GM19438 (cell line): ENCODE results near the gene HOXA4.

Source experiments
- ATAC-seq: cut with Tn5 transposase; IDR thresholded peaks from one replicate; pipeline ENCODE4 v1.9.1; 2021; ENCODE audit warnings: low read depth; ENCODE audit not compliant: unreplicated experiment

The HOXA4 gene

DNA sequence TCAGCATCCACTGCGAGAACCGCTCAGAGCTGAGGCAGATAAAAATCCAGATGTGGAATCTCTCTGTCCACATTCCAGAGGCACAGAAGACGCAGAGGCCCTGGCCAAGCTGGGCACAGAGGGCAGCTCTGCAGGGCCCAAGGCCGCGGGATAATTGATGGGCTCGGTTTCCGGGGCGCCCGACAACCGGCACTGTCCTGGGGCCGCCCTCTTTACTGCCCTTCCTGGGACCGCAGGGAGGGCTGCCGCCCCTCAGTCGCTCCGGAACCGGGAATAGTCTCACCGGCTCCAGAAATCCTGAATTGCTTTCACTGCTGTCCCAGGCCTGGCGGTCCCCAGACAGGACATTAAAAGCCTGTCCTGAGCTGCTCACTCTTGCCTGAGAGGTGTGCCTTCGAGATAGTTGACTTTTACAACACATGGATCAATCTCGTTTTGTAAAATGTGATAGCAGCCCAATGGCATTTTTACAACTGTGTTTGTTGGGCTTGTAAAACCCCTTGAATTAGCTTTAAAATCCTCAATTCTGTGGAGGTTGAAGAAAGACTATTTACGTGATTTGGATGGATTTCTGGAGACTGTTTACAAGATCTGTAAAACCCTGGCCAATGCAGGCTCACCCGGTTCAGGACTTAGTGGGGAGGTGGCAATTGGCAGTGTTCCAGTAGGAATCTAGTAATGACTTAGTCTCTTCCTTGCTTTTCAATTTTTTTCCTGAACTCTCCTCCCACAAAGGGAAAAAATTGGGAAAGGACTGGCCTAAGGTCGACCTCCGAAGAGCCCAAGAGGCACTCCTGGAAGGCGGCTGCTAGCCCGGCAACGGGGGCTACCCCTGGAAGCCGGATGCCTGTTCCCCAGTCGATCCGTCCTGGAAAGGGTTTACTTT, 18.4 kb upstream of the HOXA4 start:
- no peak for ATAC-seq

- no peak for ATAC-seq
Measured at GRCh38 chr7:27148031-27148755, 17.6 kb upstream of the HOXA4 start.

DNA sequence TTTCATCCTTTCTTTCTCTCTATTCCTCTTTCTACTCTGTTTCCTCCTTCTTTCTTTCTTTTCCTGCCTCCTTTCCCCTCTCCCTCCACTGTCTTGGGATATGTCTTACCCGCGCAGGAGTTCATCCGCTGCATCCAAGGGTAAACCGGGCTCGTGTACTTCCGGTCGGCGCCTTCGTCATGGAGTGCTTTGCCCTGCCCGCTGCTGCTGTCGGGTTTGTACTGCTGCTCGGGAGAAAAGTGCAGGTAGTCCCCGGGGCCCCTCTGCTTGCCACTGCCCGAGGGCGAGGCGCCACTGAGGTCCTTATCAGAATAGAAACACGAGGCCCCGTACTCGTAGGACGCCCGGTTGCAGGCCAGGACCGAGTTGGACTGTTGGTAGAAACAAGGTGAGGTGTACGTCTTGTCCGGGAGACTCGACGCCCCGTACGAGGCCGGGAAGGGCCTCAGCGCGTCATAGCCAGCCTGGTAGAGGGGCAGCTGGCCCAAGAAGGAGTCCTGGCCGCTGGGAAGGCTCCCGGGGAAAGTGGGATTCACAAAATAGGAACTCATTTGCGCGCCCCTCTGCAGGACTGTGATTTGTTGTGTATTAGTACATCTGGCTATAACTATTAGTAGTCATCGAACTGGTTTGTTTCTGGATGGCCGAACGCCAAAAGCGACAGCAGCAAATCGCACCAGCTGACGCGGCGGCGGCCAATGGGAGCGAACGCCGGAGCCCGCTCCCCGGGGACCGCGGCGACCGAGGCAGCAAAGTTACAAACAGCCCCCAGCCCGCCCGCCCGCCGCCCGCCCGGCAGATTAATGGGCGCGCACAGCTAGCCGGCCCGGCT, 16.9 kb upstream of the HOXA4 start, which contains the start of gene HOXA6:
TSS of gene HOXA6 (minus strand) at position 576 of the 832 bp plus-strand sequence. CDS start at position 551, 25 bp downstream.
- ATAC-seq: no peak

DNA sequence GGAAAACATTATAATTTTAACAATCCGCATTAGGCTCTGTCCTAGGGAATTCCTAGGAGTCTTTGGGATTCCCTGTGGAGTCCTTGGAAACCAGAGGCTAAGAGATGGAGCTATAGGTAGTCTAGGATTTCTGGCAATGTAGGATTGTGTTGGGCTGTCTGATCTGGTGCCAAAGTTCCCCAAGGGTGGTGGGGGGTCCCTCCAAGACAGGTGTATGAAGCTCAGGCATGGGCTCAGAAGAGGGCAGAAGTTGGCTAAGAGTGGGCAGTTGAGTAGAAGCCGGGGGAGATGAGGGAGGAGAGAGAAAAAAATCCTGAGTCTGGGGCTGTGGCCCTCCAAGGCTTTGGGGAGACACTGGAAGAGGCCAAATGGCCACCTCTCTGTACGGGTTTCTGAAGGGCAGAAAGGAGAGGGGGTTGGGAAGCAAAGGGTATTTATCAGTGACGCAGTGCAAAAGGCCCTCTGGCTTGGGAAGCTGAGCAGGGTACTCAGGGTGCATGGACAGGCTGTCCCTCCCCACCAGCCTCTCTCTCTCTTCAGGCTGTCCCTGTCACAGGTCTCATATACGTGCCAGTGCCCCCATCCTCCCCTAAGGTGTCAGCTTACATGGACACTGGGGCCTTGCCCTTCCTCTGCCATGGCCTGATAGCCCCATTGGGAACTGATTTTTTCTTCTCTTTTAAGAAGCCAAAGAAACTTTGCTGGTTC, 16.1 kb upstream of the HOXA4 start:
- no peak for ATAC-seq

DNA sequence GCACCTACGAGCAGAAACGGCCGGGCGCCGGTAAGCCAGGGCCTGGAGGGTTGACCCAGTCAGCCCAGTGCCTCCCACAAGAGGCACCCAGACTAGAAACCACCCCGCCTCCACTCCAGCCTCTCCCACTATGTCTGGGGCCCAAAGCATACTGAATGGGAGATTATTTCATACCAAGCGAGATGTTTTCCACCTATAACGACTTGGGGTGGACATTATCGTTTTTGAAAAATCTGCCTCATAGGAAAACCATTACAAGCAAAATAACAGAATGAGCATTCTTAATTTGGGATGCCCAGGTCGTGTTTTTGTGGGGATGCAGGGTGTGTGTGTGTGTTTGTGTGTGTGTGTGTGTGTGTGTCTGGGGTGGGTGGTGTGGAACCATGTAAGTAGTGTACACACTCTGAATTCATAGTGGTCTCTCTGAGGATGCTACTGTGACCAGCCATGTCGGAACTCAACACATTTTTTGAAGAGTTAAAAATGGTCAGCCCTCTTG, 15.4 kb upstream of the HOXA4 start:
- ATAC-seq: no peak

DNA sequence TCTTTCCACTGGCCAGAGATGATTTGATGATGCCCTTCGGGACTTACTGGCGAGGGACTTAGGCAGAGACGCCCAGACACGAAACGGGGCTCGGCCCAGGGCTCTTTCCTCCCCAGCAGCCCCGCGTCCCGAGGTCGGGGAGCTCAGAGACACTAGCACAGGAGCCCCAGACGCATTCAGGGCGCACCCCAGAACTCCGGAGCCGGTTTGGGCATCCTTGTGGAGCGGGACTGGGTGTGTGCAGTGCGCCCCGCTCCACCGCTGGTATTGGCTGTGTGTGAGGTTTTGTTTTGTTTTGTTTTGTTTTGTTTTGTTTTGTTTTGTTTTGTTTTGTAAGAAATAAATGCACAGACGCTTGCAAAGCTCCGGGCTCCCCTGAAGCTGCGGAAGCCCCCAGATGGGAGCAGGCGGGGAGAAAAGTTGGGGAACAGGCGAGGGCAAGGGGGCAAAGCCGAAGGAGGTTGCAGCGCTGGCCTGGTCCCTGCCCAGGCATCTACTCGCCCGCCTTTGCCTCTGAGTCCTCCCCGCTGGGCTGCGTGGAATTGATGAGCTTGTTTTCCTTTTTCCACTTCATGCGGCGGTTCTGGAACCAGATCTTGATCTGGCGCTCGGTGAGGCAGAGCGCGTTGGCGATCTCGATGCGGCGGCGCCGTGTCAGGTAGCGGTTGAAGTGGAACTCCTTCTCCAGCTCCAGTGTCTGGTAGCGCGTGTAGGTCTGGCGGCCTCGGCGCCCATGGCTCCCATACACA, 14.8 kb upstream of the HOXA4 start:
- no peak for ATAC-seq

DNA sequence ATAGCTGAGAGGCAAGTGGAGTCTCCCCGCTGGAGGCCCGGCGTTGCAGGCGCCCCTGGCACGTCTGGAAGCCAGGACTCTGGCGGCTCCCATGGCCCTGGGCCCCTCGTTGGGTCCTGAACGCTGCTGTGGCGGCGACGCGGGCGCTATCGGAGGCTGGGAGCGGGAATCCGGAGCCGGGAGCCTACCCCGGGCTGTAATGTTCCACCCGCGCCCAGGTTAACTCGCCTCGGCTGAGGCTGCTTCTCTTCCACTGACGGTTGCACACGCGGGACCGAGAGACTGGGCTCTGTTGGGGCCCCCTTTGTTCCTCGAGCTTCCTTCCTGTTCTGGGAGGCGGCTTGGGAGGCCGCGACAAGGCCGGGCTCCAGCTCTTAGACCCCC, 14.2 kb upstream of the HOXA4 start:
- ATAC-seq: no peak

GRCh38 chr7:27143950-27144780, 13.6 kb upstream of the HOXA4 start:
- no peak for ATAC-seq

GRCh38 chr7:27143023-27143949, 12.7 kb upstream of the HOXA4 start, which contains the start of gene HOXA5:
Gene HOXA5 (minus strand): TSS chr7:27143681. CDS start chr7:27143607, 74 bp downstream.
- no peak for ATAC-seq

GRCh38 chr7:27142580-27143022, 12.0 kb upstream of the HOXA4 start:
- no peak for ATAC-seq

GRCh38 chr7:27141923-27142579, 11.5 kb upstream of the HOXA4 start:
- ATAC-seq: no peak

DNA sequence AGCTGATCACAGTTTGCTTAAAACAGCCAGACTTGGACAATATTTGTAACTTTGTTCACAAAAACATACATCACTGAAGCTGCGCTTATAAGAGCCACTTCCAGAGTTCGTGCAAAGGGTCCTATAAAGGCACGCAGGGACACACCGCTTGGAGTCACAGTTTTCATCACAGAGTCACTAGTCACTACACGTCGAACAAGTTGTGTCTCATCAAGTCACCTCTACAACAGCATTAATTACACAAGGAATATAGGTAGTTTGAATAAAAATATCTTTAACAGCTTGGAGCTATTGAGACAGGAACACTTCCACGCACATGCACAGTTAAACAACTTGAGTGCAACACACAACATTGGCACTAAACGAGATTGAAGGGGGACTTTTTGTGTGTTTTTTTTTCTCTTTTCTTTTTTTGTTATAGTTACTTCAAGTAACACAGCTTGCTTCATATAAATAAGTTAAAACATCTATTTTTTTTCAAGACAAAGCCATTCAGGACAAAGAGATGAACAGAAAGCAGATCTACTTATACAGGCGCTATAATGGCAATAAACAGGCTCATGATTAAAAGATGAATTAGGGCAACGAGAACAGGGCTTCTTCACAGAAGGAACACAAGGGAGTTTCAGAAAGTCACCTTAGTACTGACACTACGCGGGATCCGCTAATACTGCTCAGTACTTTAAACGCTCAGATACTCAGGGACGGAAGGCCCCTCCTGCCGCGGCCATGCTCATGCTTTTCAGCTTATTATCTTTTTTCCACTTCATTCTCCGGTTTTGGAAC, 10.8 kb upstream of the HOXA4 start:
- no peak for ATAC-seq

DNA sequence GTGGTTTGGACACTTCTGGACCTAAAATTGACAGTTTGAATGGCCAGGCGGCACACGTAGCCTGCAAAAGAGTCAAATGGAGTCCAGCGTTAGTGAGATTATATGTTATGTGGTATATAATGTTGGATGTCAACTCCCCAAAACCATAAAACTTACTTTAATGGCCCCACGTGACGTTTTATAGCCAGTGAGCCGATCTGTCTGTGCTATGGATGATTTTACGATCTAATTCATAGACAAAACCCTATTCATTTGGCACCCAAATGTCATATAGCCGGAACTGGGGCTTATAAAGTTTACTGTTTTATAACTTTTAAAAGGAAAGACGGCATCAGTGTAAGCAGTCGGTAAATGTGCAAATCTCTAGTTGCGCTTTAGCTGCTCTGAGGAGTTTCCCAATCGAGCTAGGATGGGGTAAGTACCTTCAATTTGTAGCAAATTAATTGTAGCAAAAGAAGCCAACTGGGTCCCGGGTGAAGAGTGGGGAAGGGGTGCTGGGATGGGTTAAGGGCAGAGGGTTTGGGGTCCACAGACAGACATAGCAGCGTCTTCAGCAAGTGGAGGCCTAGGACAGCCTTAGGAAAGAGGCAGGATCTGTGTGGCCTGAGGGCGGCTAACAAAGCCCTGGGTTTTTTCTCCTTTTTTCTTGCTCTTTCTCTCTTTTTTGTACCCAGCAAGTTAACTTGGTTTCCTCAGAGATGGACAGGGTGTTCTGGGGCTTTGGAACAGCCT, 9.7 kb upstream of the HOXA4 start:
- no peak for ATAC-seq

GRCh38 chr7:27139334-27140125, 9.0 kb upstream of the HOXA4 start:
- ATAC-seq: no peak

GRCh38 chr7:27138985-27139333, 8.4 kb upstream of the HOXA4 start:
- ATAC-seq: no peak
